Left lung (tissue), 10 donors: Measurements from ENCODE around the gene ALPL. TPM values are rescaled to one million over a fixed set of nuclear protein-coding genes. Genes with fewer than 3 reads are reported as not detected.

Experiments
- ATAC-seq: fragments of 200-7000 bp; cut with Tn5 transposase; one replicate; pipeline ENCODE4 v1.9.1; 2020; ENCODE audit warnings: moderate library complexity
- DNase-seq, 4 donors: peaks; one replicate each; pipeline ENCODE4 v3.0.0-alpha.2; 2013 to 2020
- H3K27ac ChIP-seq, 2 donors: fragments of 200-600 bp; sonication (generic) in 1 of 2; one replicate each; pipeline versions ENCODE4 v1.5.0 to v1.8.0; 2020 to 2021
- H3K27me3 ChIP-seq, 2 donors: fragments of 200-600 bp; sonication (generic) in 1 of 2; one replicate each; pipeline versions ENCODE4 v1.5.0 to v1.8.0; 2020 to 2021
- H3K36me3 ChIP-seq, 2 donors: fragments of 200-600 bp; sonication (generic) in 1 of 2; one replicate each; pipeline versions ENCODE4 v1.5.0 to v1.8.0; 2020 to 2021
- H3K4me1 ChIP-seq, 2 donors: fragments of 200-600 bp; one replicate each; pipeline ENCODE4 v1.8.0; 2021
- H3K4me3 ChIP-seq, 2 donors: fragments of 200-600 bp; sonication (generic) in 1 of 2; one replicate each; pipeline versions ENCODE4 v1.5.0 to v1.8.0; 2020 to 2021; ENCODE audit warnings: mild to moderate bottlenecking in 1 of 2
- H3K9me3 ChIP-seq, 2 donors: fragments of 200-600 bp; sonication (generic) in 1 of 2; one replicate each; pipeline versions ENCODE4 v1.5.0 to v1.8.0; 2020 to 2021
- CTCF ChIP-seq, 2 donors: fragments of 200-600 bp; sonication (generic) in 1 of 2; IDR thresholded peaks; one replicate each; pipeline versions ENCODE4 v1.5.0 to v1.8.0; 2021; ENCODE audit warnings: antibody characterized with exemption in 2 of 2
- intact Hi-C, 2 donors: fragments of 100-400 bp; cut with DNase I; formaldehyde crosslinking; loops; one replicate each; pipeline versions ENCODE4 v1.11.2 to v1.14.2; 2022
- polyA plus RNA-seq, 6 donors: library from polyadenylated mRNA; unstranded; fragments of 120-200 nt; gene quantifications; one replicate each; pipeline ENCODE4 v1.2.1, GENCODE V29; 2013; ENCODE audit not compliant: insufficient read length in 6 of 6
- total RNA-seq, 2 donors: library from RNA; stranded (reverse); fragmentation: NEBNext Ultra II Directional; extraction: Animal tissue kit (Norgen Biotek cat#: 25700); gene quantifications; one replicate each; pipeline ENCODE4 v1.2.1, GENCODE V29; 2021
- donor health status: DM: no; HTN: yes; CAD: no.
- donor health status: DM: no; HTN: no; CAD: no.

Gene ALPL
- total and polyA plus RNA-seq, 8 donors = 1.0 to 198 (median 1.5) TPM

- no peaks in the 10 kb centered on the region for H3K36me3 ChIP-seq
- intact Hi-C loops = no loop called here
- H3K27me3 ChIP-seq = peaks cover 0 to 16% of the 10 kb centered on the region in 2 donors
- peak overlapping the region in 1 of 2 donors; percentile 80 for H3K27ac ChIP-seq
- DNase-seq (no peak), ATAC-seq (no peak)
- H3K4me3 ChIP-seq = no peak overlapping the region
- TF ChIP-seq CTCF (IDR thresholded peaks at IDR 0.05) = no peak
- no peaks in the 10 kb centered on the region for H3K9me3 ChIP-seq
- H3K4me1 ChIP-seq = peaks cover 0 to 42% of the 10 kb centered on the region in 2 donors
Observed at GRCh38 chr1:21584096-21584495, 74.9 kb downstream of the ALPL start.

- Histone ChIP-seq H3K36me3 (no peaks in the 10 kb centered on the region), H3K27ac (peak overlapping the region in 1 of 2 donors; percentile 51), H3K27me3 (peaks cover 0 to 23% of the 10 kb centered on the region in 2 donors), H3K4me3 (no peak overlapping the region), H3K9me3 (no peaks in the 10 kb centered on the region), H3K4me1 (peaks cover 0 to 39% of the 10 kb centered on the region in 2 donors)
- DNase-seq (no peak), ATAC-seq (no peak)
- intact Hi-C loops = no loop called here
- TF ChIP-seq CTCF (IDR thresholded peaks at IDR 0.05) = no peak
Observed at GRCh38 chr1:21585037-21585436, 75.8 kb downstream of the ALPL start.

- Histone ChIP-seq H3K27me3 (peaks cover 0 to 35% of the 10 kb centered on the region in 2 donors), H3K27ac (no peak overlapping the region), H3K9me3 (no peaks in the 10 kb centered on the region), H3K4me3 (no peak overlapping the region), H3K36me3 (no peaks in the 10 kb centered on the region), H3K4me1 (peaks cover 0 to 51% of the 10 kb centered on the region in 2 donors)
- intact Hi-C loops = no loop called here
- ATAC-seq = no peak
- DNase-seq = no peak
- TF ChIP-seq CTCF (IDR thresholded peaks at IDR 0.05) = no peak
Observed at GRCh38 chr1:21586222-21586621, 77.0 kb downstream of the ALPL start.

GRCh38 chr1:21586846-21587601 is 77.8 kb downstream of the ALPL start:
- no peaks in the 10 kb centered on the region for H3K36me3 ChIP-seq
- peak in 3 of 4 donors; percentile 33 to 88 (median 82) for DNase-seq
- TF ChIP-seq CTCF (IDR thresholded peaks at IDR 0.05) = no peak
- peak; percentile 91 for ATAC-seq
- peaks cover 0 to 43% of the 10 kb centered on the region in 2 donors for H3K27me3 ChIP-seq
- H3K4me3 ChIP-seq = no peak overlapping the region
- no peak overlapping the region for H3K27ac ChIP-seq
- intact Hi-C loops = no loop called here
- H3K4me1 ChIP-seq = peaks cover 0 to 51% of the 10 kb centered on the region in 2 donors
- H3K9me3 ChIP-seq = no peaks in the 10 kb centered on the region

- DNase-seq = no peak
- H3K4me1 ChIP-seq = peaks cover 0 to 51% of the 10 kb centered on the region in 2 donors
- no peak overlapping the region for H3K27ac ChIP-seq
- TF ChIP-seq CTCF (IDR thresholded peaks at IDR 0.05) = no peak
- intact Hi-C loops = no loop called here
- H3K36me3 ChIP-seq = no peaks in the 10 kb centered on the region
- H3K27me3 ChIP-seq = peaks cover 0 to 43% of the 10 kb centered on the region in 2 donors
- ATAC-seq = no peak
- H3K4me3 ChIP-seq = no peak overlapping the region
- no peaks in the 10 kb centered on the region for H3K9me3 ChIP-seq
Observed at GRCh38 chr1:21587602-21587953, 78.4 kb downstream of the ALPL start.
